Stomach (tissue), 9 donors: Measurements from ENCODE around the gene SERPINF2. TPM values are rescaled to one million over a fixed set of nuclear protein-coding genes. Genes with fewer than 3 reads are reported as not detected.
A peak's percentile ranks its signal among the peaks of the same experiment; 100 is the strongest.

Experiments used
- DNase-seq, 2 donors: peaks; one replicate each; pipeline versions ENCODE4 v3.0.0 to v3.0.0-alpha.2; 2013 to 2019
- H3K27ac ChIP-seq, 5 donors: fragments of 200-600 bp in 4 of 5; sonication (generic) in 4 of 5; one replicate each; pipeline ENCODE4 v1.5.1; 2013 to 2019; ENCODE audit warnings: mild to moderate bottlenecking in 1 of 5, moderate library complexity in 1 of 5
- H3K27me3 ChIP-seq, 3 donors: fragments of 200-600 bp; sonication (generic); one replicate each; pipeline ENCODE4 v1.5.1; 2017 to 2019; ENCODE audit warnings: mixed run types in 1 of 3
- H3K36me3 ChIP-seq, 4 donors: fragments of 200-600 bp; sonication (generic); 1 replicate in 3 of 4; 2 replicates in 1 of 4; pipeline ENCODE4 v1.5.1; 2016 to 2019
- H3K4me1 ChIP-seq, 4 donors: fragments of 200-600 bp; sonication (generic); one replicate each; pipeline ENCODE4 v1.5.1; 2016 to 2019
- H3K4me3 ChIP-seq, 4 donors: fragments of 200-600 bp; sonication (generic) in 3 of 4; one replicate each; pipeline ENCODE4 v1.5.1; 2016 to 2019; ENCODE audit warnings: mild to moderate bottlenecking in 1 of 4
- H3K9me3 ChIP-seq, 4 donors: fragments of 200-600 bp; sonication (generic); one replicate each; pipeline ENCODE4 v1.5.1; 2016 to 2019
- CTCF ChIP-seq, 7 experiments: fragments of 450-650 bp in 4 of 7; fragments of 200-600 bp in 3 of 7; sonication (generic) in 3 of 7; IDR thresholded peaks; one replicate each; pipeline ENCODE4 v1.5.1; 2016 to 2019; ENCODE audit warnings: antibody characterized with exemption in 7 of 7, control low read depth in 2 of 7, mild to moderate bottlenecking in 1 of 7
- EP300 ChIP-seq: sonication (generic); formaldehyde crosslinking; IDR thresholded peaks from one replicate; pipeline ENCODE4 v1.6.1; 2017; ENCODE audit warnings: antibody characterized with exemption
- POLR2A ChIP-seq, 4 donors: fragments of 450-650 bp; IDR thresholded peaks; one replicate each; pipeline ENCODE4 v1.6.1; 2016; ENCODE audit warnings: antibody characterized with exemption in 4 of 4, control low read depth in 2 of 4, mild to moderate bottlenecking in 1 of 4, moderate library complexity in 1 of 4
- POLR2AphosphoS5 ChIP-seq, 3 donors: sonication (generic); formaldehyde crosslinking; IDR thresholded peaks; one replicate each; pipeline ENCODE4 v1.6.1; 2016; ENCODE audit warnings: antibody characterized with exemption in 3 of 3
- WGBS, 5 donors: extraction: QIAGEN DNeasy Blood & Tissue Kit in 3 of 5; methylation state at CpG; one replicate each; pipeline versions ENCODE4 v1.1.5 to v1.1.7; 2013 to 2018; 5-methylcytosine and 5-hydroxymethylcytosine counted together
- intact Hi-C: fragments of 100-400 bp; cut with DNase I; formaldehyde crosslinking; loops from one replicate; pipeline ENCODE4 v1.15.1; 2023; ENCODE audit warnings: low total_unique reads
- polyA plus RNA-seq, 3 donors: library from polyadenylated mRNA; stranded (reverse); fragments of 200-250 nt; gene quantifications; one replicate each; pipeline ENCODE4 v1.2.3, GENCODE V29; 2013
- total RNA-seq, 5 donors: library from RNA; depleted of rRNA; stranded (reverse); fragments of >200 nt; gene quantifications; one replicate each; pipeline versions ENCODE4 v1.1.0 to v1.2.3, GENCODE V29; 2014 to 2016
- donor health status: healthy with polysubstance abuse.
- donor health status: Bipolar disorder and iron deficiency.
- donor health status: healthy.

SERPINF2 gene
- total and polyA plus RNA-seq, 8 donors, result 0.45 to 5.2 (median 1.3) TPM

GRCh38 chr17:1709971-1710806 is 32.5 kb upstream of the SERPINF2 start, which contains the start of gene TLCD2:
Gene TLCD2, minus strand, starts transcription at chr17:1710377. Its CDS starts 135 bp downstream, at chr17:1710242.
- Histone ChIP-seq H3K4me1 (peaks cover 37 to 68% (median 50%) of the 10 kb centered on the region in 4 donors), H3K4me3 (peak within 1 kb of the TSS; percentile 59 to 80 (median 72)), H3K27ac (peak within 1 kb of the TSS; percentile 83 to 91 (median 86)), H3K36me3 (peaks cover 18 to 38% (median 30%) of the 10 kb centered on the region in 4 donors), H3K9me3 (no peaks in the 10 kb centered on the region), H3K27me3 (no peaks in the 10 kb centered on the region)
- DNase-seq, result peak; percentile 80 to 92
- intact Hi-C loops, result no loop called here
- WGBS, 5 donors, result 1 to 6% (median 2%) methylated on average over 21 to 83 of the region's 83 CpGs
- peak in 2 of 3 donors; percentile 62 to 72 for TF ChIP-seq POLR2AphosphoS5 (IDR thresholded peaks at IDR 0.05)
- no peak for TF ChIP-seq EP300

GRCh38 chr17:1710807-1711553 is 31.7 kb upstream of the SERPINF2 start:
- intact Hi-C loops, result no loop called here
- WGBS, 5 donors, result 24 to 32% (median 28%) methylated on average over 14 of the region's 14 CpGs
- no peak for TF ChIP-seq POLR2A (IDR thresholded peaks at IDR 0.05)
- no peak for TF ChIP-seq EP300
- no peak for TF ChIP-seq POLR2AphosphoS5 (IDR thresholded peaks at IDR 0.05)
- TF ChIP-seq CTCF (IDR thresholded peaks at IDR 0.05), result no peak
- Histone ChIP-seq H3K27ac (peak overlapping the region; percentile 83 to 91 (median 86)), H3K4me1 (peaks cover 37 to 70% (median 53%) of the 10 kb centered on the region in 4 donors), H3K36me3 (peaks cover 18 to 38% (median 30%) of the 10 kb centered on the region in 4 donors), H3K27me3 (no peaks in the 10 kb centered on the region), H3K4me3 (peak overlapping the region; percentile 59 to 80 (median 72)), H3K9me3 (no peaks in the 10 kb centered on the region)
- DNase-seq, result no peak

GRCh38 chr17:1711804-1712203 is 30.9 kb upstream of the SERPINF2 start:
- H3K4me1 ChIP-seq, result peaks cover 37 to 70% (median 53%) of the 10 kb centered on the region in 4 donors
- intact Hi-C loops, result no loop called here
- H3K36me3 ChIP-seq, result peaks cover 18 to 38% (median 30%) of the 10 kb centered on the region in 4 donors
- H3K27me3 ChIP-seq, result no peaks in the 10 kb centered on the region
- H3K4me3 ChIP-seq, result no peak overlapping the region
- H3K9me3 ChIP-seq, result no peaks in the 10 kb centered on the region
- peak overlapping the region in 3 of 5 donors; percentile 83 to 100 (median 86) for H3K27ac ChIP-seq
- TF ChIP-seq POLR2A (IDR thresholded peaks at IDR 0.05) (no peak), POLR2AphosphoS5 (IDR thresholded peaks at IDR 0.05) (no peak), CTCF (IDR thresholded peaks at IDR 0.05) (no peak), EP300 (no peak)
- WGBS, 5 donors, result 68 to 81% (median 75%) methylated on average over 4 of the region's 4 CpGs
- DNase-seq, result no peak

GRCh38 chr17:1712271-1712670 is 30.4 kb upstream of the SERPINF2 start:
- H3K27ac ChIP-seq, result peak overlapping the region in 4 of 5 donors; percentile 25 to 100 (median 100)
- DNase-seq, result peak in 1 of 2 donors; percentile 3
- no peaks in the 10 kb centered on the region for H3K9me3 ChIP-seq
- intact Hi-C loops, result no loop called here
- 84 to 89% (median 86%) methylated on average over 8 of the region's 8 CpGs for WGBS, 5 donors
- H3K36me3 ChIP-seq, result peaks cover 18 to 36% (median 30%) of the 10 kb centered on the region in 4 donors
- H3K4me3 ChIP-seq, result peak overlapping the region in 2 of 4 donors; percentile 23 to 89
- TF ChIP-seq EP300, result no peak
- no peak for TF ChIP-seq POLR2A (IDR thresholded peaks at IDR 0.05)
- no peak for TF ChIP-seq CTCF (IDR thresholded peaks at IDR 0.05)
- no peak for TF ChIP-seq POLR2AphosphoS5 (IDR thresholded peaks at IDR 0.05)
- H3K4me1 ChIP-seq, result peaks cover 37 to 71% (median 53%) of the 10 kb centered on the region in 4 donors
- no peaks in the 10 kb centered on the region for H3K27me3 ChIP-seq
